GM21723 (cell line): Measurements from ENCODE around the gene NOX3.
"Not testable (repeated sequence)": the region's sequence is repeated elsewhere in the genome, so short reads cannot be mapped to it uniquely, and the experiment has no call there.

Source experiments
- ATAC-seq: cut with Tn5 transposase; IDR thresholded peaks from one replicate; pipeline ENCODE4 v1.9.1; 2021; ENCODE audit warnings: mild to moderate bottlenecking, moderate library complexity; ENCODE audit not compliant: unreplicated experiment

Gene NOX3

DNA sequence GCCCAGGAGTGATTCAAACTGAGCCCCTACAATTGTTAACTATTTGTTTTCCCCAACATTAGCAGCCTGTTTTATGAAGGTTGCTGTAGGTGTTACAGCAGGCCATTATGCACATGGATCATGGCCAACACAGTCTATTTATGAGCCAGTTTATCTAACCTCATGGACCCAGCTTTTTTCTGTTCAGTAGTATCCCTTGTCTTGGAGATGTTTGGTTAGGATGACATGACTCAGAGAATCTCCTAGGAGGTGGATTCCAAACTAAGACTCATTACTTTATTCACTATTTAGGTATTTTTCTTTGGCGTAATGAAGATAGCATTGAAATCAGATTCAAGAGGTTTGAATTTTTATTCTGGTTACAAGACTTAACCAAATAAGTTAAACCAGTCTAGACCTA lies 78.6 kb downstream of the NOX3 start:
- ATAC-seq: no peak

DNA sequence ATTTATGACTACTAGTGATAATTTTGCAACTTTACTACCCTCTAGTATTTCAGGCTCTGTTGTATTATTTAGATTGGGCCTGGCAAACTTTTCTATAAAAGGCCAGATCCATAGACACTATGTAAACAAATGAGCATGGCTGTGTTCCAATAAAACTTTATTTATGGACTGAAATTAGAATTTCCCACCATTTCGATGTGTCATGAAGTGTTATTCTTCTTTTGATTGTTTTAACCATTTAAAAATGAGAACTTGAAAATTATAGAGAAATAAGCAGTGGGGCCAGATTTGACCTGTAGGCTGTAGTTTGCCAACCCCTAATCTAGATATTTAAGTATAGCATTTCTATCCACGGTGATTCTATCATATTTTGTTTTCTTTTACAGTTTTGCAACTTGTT lies 79.8 kb downstream of the NOX3 start:
- no peak for ATAC-seq

DNA sequence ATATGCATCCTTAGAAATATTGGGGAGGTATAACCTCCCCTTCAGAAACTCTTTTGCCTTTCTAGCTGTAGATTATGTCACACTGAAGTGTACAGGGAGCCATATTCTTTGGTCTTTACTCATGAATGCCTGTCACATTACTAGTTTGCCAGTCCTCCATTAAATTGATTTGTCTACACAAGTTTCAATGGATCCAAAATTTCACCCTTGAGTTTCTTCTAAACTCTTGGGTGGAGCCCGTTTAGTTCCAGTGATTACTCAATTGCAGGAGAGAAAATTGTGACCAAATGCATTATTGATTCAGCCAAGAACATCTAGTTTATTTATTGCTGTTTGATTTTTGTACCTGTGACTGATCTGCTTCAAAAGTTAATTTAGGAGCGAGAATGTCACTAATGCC lies 81.0 kb downstream of the NOX3 start:
- no peak for ATAC-seq

- no peak for ATAC-seq
Measured at GRCh38 chr6:155373276-155373675, 82.4 kb downstream of the NOX3 start.

DNA sequence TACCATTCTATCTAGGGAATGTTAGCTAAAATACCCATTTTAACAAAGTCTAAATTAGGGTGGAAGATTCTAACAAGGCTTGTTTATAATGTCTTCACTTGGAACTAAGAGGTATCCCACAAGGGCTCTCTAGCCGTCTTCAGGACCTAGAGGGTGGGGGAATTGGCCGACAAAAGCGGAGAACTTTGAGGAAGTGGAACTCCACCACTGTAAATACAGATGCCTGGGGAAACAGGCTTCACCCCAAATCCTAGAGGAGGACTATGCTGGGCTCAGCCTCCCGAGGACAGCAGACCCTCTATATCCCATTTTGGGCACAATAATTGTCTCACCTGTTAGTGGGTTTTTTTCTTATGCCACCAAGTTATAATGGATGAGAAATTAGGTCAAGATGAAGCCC lies 83.4 kb downstream of the NOX3 start:
- no peak for ATAC-seq

DNA sequence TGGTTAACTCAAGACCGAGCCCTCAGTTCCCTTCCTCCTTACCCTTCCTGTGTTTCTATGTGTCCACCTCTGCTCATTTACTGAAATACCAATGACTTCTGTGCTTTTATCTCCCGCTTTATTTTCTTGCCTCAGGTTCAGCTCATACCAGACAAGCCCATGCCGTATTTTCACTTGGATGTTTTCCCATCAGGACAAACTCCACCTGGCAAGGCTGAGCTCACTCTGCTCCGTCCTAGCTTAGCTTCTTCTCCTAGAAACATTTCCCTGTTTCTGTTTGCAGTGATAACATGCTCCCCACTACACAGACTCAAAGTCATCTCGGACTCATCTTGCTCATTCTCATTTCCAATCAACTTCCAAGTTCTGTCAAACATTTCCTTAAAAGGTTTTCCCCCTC lies 84.4 kb downstream of the NOX3 start:
- no peak for ATAC-seq

- no peak for ATAC-seq
Measured at GRCh38 chr6:155366325-155366724, 89.3 kb downstream of the NOX3 start.

GRCh38 chr6:155364844-155365437 lies 90.7 kb downstream of the NOX3 start:
- no peak for ATAC-seq

DNA sequence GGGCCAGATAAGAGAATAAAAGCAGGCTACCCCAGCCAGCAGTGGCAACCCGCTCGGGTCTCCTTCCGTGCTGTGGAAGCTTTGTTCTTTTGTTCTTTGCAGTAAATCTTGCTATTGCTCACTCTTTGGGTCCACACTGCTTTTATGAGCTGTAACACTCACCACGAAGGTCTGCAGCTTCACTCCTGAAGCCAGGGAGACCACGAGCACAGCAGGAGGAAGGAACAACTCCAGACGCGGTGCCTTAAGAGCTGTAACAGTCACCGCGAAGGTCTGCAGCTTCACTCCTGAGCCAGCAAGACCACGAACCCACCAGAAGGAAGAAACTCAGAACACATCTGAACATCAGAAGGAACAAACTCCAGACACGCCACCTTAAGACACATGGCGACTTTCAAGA lies 91.6 kb downstream of the NOX3 start:
- not testable (repeated sequence) for ATAC-seq

GRCh38 chr6:155362968-155363632 lies 92.5 kb downstream of the NOX3 start:
- not testable (repeated sequence) for ATAC-seq

GRCh38 chr6:155354167-155354566 lies 101.5 kb downstream of the NOX3 start:
- no peak for ATAC-seq

GRCh38 chr6:155352811-155353210 lies 102.8 kb downstream of the NOX3 start:
- ATAC-seq: no peak

- no peak for ATAC-seq
Measured at GRCh38 chr6:155352130-155352420, 103.6 kb downstream of the NOX3 start.

- peak; percentile 96 for ATAC-seq
Measured at GRCh38 chr6:155351273-155352129, 104.1 kb downstream of the NOX3 start.

DNA sequence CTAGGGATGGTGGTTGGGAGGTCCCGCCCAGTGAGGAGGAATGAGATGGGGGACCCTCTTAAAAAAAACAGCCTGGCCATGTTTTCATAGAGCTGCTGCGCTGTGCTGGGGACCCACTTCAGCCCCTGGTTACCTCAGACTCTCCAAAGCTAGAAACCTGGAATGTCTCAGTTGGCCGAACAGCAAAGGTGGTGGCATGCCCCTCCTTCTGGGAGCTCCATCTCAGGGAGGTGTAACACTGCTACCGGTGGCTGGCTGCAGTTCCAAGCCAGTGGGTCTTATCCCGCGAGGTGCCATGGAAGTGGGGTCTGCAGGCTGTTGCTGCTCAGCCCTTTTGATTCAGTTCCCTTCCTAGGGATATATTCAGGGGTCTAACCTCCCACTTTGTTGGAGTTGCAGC lies 105.7 kb downstream of the NOX3 start:
- no peak for ATAC-seq

GRCh38 chr6:155349129-155349528 lies 106.5 kb downstream of the NOX3 start:
- ATAC-seq: no peak

DNA sequence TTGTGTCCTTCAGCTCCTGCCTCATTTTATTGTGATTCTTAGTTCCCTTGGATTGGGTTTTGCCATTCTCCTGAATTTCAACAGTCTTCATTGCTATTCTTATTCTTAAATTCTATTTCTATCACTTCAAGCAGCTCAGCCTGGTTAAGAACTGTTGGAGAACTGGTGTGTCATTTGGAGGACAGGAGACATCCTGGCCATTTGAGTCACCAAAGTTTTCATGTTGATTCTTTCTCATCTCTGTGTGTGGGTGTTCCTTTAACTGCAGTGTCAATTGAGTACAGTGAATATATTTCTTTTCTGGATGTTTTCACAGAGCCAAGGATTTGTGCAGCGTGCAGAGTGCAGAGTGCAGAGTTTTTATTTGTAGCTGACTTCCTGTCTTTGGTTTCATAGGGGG lies 107.8 kb downstream of the NOX3 start:
- ATAC-seq: no peak

DNA sequence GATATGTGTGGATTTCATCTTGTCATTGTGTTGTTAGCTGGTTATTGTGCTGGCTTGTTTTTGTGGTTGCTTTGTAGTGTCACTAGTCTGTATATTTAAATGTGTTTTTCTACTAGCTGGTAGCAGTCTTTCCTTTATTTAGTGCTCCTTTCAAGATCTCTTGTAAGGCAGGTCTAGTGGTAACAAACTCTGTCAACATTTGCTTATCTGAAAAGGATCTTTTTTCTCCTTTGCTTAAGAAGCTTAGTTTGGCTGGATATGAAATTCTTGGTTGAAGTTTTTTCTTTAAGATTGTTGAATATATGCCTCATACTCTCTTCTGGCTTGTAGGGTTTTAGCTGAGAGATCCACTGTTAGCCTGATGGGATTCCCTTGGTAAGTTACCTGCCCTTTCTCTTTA lies 108.7 kb downstream of the NOX3 start:
- no peak for ATAC-seq
